Measurements from ENCODE around the gene RPS15.
"Not testable (repeated sequence)": the region's sequence is repeated elsewhere in the genome, so short reads cannot be mapped to it uniquely, and the experiment has no call there.

Gene RPS15

DNA sequence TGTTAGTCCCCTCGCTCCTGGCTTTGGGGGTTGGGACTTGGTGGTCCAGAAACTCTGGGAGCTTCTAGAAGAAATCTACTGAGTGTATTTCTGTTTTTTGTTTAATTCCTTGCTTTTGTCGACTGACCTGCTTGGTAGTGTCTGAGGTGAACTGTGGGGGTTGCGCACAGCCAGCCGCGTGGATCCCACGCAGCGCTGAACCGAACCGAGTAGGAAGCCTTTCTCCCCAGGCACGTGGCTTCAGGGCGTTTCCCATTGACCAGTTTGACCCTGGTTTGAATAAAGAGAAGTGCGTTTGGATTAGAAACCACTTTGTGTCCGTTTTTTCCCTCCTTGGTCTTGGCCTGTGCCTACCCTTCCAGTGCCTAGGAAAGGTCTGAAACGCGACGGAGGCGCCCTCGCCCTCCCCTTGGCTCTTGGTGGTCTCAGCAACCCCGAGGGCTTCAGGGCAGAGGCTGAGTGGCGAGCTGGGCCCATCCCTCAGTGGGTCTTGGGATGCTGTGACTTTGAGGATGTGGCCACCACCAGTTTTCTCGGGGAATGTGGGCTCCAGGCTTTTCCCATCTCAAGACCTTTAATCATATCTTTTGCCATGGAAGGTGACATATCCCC lies 2.7 kb upstream of the RPS15 start:
- DNase-seq (ENCODE audit: low spot score) = no peak

GRCh38 chr19:1437609-1438008 lies 587 bp upstream of the RPS15 start:
- DNase-seq (ENCODE audit: low spot score) = no peak

GRCh38 chr19:1438933-1439354 lies 748 bp downstream of the RPS15 start:
- no peak for DNase-seq (ENCODE audit: low spot score)

- DNase-seq (ENCODE audit: low spot score) = not testable (repeated sequence)
Observed at GRCh38 chr19:1439525-1440417, 1.6 kb downstream of the RPS15 start.

GRCh38 chr19:1440418-1440801 lies 2.2 kb downstream of the RPS15 start:
- no peak for DNase-seq (ENCODE audit: low spot score)

GRCh38 chr19:1441022-1441426 lies 2.8 kb downstream of the RPS15 start:
- no peak for DNase-seq (ENCODE audit: low spot score)

- no peak for DNase-seq (ENCODE audit: low spot score)
Observed at GRCh38 chr19:1441677-1442438, 3.7 kb downstream of the RPS15 start.

DNA sequence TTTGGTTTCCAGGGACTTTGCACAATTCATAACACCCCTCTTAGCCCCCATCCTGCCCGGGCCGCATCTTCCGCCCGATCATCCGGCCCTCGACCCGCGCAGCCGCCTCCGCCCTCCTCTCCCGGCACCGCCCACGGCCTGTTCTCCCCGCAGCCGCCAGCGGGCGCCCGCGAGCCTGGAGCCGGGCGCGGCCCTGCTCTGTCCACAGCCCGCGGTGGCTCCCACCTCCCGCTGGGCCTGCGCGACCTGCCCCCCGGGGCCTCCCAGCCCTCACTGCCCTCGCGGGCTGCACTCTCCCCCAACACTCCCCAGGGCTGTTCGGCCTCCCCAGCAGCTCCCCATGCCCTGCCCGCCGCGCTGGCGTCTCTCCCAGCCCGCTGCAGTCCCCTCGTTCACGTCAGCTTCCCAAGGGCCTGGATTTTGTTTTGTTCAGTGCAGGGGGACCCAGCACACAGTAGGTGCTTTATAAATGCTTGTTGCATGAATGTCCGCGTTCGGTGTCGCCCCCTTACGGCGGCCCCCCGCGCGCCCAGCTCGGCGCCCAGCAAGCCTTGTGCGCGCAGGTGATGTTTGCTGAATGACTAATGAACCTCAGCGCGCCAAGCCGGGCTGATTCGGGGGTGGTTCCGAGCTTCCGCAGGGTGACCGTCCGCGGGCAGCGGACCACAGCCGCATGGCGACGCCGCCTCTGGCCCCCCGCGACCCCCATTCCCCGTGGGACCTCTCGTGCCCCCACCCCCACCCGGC lies 7.2 kb downstream of the RPS15 start:
- peak; percentile 96 for DNase-seq (ENCODE audit: low spot score)

- peak; percentile 88 for DNase-seq (ENCODE audit: low spot score)
Observed at GRCh38 chr19:1445932-1446712, 7.9 kb downstream of the RPS15 start.

DNA sequence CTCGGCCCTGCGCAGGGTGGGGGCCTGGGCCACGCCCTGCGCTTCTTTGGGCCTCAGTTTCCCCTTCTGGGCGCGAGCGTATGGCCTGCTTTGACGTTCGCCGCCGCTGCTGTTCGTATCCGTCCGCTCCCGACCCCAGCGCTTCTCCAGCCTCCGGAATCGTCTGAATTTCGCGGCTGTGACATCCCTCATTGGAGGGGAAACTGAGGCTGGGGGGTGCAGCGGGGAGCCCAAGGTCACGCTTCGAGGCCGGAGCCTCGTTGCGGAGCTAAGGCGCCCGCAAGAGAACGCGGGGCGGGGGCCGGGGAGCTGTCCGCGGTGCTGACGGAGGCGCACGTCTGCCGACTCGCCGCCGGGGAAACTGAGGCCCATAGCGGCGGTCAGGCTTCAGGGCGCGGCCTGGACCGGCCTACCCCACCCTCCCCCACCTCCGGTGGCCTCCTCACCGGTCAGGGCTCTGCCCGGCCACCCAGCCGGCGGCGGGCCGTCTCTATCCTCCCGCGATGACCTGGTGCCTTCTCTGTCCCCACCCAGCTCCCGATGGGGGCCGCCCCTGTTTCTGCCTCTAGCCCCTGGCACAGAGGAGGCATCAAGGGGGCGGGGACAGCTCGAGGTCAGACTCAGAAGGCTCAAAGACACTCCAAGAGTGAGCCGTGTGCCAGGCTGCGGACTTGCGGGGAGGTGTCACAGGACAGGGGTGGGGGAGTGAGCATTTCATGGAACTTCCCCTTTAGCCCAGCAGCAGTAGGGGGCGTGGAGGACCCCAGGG lies 8.7 kb downstream of the RPS15 start:
- no peak for DNase-seq (ENCODE audit: low spot score)

DNA sequence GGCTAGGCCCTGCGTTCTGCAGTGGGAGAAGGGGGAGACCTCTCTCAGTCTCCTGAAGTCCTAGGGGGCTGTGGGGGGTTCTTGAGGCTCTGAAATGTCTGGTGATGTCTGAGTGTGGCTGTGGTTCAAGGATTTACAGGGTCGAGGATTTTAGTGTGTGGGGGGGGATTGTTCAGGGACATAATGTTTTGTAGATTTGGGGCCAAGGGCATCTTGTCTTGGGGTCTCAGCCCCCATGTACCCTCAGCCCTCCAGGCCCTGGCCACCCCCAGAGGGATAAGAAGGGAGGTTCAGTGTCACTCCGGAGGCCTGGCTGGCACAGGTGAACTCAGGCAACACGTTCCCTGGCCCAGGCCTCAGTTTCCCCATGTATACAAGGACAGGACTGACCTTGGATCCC lies 9.3 kb downstream of the RPS15 start:
- DNase-seq (ENCODE audit: low spot score) = no peak

GRCh38 chr19:1447944-1448343 lies 9.7 kb downstream of the RPS15 start:
- no peak for DNase-seq (ENCODE audit: low spot score)

GRCh38 chr19:1449467-1450442 lies 11.6 kb downstream of the RPS15 start, which contains the start of gene APC2:
Gene APC2 (plus strand): TSS chr19:1450121. CDS start chr19:1453002, 2,881 bp downstream.
- DNase-seq (ENCODE audit: low spot score) = peak; percentile 95

GRCh38 chr19:1450735-1451731 lies 12.8 kb downstream of the RPS15 start:
- no peak for DNase-seq (ENCODE audit: low spot score)

GRCh38 chr19:1451916-1452801 lies 14.0 kb downstream of the RPS15 start:
- DNase-seq (ENCODE audit: low spot score) = no peak

DNA sequence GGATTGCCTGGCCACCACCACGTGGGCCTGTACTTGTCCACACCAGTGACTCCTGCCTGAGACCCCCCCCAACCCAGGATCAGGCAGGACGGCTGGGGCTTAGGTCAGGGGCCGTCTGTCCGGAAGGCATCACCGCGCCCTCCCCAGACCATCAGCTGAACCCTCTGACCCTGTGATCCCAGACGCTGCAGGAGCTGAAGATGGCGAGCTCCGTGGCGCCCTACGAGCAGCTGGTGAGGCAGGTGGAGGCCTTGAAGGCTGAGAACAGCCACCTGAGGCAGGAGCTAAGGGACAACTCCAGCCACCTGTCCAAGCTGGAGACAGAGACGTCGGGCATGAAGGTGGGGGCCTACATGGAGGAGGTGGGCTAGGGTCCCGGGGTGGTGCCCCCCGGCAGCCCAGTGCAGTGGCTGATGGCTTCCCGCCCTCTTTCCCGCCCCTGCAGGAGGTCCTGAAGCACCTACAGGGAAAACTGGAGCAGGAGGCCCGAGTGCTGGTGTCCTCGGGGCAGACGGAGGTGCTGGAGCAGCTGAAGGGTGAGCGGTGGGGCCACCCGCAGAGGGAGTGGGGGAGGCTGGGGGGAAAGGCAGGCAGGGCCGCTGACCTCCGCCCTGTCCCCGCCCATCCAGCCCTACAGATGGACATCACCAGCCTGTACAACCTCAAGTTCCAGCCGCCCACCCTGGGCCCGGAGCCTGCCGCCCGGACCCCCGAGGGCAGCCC lies 14.8 kb downstream of the RPS15 start:
- DNase-seq (ENCODE audit: low spot score) = no peak

Measured in AG08396 (cell line).